Stimulated activated CD4-positive, alpha-beta T cell treated with anti-CD3 and anti-CD28 coated beads, Interleukin-15, amount 100 ng/mL, for 24 hours (primary cell): Measurements from ENCODE around the gene MAPK8IP2.

Experiments
- DNase-seq: peaks from one replicate; pipeline ENCODE4 v3.0.0-alpha.2; 2020

MAPK8IP2 gene

DNA sequence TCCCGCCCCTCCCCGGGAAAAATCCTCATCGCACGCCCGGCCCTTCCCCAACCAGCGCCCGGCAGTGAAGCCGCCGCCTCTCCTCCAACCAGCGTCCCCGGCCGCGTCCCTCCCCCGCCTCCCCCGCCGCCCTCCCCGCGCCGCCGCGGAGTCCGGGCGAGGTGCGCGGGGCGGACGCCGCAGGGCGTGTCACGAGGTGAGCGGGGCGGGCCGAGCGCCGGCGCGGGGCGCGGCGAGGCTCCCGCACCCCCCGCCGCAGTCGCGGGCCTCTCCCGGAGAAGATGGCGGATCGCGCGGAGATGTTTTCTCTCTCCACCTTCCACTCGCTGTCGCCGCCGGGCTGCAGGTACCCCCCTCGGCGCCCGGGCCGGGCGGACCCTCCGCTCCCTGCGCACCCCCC is at the start of gene MAPK8IP2:
TSS of gene MAPK8IP2 (plus strand) at position 256 of the 400 bp plus-strand sequence. CDS start at position 282, 26 bp downstream.
- peak; percentile 30 for DNase-seq

DNA sequence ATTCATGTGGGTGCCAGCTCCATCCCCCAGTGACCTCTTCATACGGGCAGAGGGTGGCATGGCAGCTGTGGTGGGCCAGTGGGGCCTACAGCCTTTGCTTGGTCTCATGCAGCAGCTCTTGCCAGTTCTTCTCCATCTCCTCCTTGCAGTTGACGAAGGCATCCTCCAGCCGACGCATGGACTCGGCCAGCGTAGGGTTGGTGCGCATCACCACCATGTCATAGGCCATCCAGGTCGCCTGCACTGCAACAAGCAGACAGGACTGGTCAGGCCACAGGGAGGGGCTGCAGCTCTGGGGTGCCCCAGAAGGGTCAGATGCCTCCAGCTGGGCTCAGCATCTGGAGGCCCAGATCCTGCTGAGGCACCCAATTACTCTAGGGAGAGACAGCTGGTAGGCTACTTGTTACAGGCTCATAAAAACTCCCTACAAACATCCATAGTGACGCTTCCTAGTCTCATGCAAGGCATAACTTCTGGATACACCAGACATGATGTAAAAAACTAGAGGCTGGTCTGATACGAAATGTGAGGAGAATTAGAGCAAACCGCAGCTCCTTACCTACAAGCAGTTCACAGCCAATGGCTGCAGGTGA is 49.3 kb upstream of the MAPK8IP2 start:
- DNase-seq: no peak

DNA sequence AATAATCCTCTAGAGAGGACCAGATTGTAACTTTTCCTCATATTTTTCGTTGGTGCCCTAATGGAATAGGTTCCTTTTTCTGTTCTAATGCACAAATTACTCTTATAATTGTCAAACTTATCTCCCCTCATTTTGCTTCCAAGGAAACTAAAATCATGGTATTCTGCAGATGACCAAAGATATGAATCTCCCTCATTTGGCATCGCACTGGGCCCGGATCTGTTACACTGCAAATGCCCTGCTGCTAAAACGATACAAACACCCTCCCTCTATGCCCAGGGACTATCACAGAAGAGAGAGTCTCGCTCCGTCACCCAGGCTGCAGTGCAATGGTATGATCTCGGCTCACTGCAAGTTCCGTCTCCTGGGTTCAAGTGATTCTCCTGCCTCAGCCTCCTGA is 47.3 kb upstream of the MAPK8IP2 start:
- DNase-seq: no peak

DNA sequence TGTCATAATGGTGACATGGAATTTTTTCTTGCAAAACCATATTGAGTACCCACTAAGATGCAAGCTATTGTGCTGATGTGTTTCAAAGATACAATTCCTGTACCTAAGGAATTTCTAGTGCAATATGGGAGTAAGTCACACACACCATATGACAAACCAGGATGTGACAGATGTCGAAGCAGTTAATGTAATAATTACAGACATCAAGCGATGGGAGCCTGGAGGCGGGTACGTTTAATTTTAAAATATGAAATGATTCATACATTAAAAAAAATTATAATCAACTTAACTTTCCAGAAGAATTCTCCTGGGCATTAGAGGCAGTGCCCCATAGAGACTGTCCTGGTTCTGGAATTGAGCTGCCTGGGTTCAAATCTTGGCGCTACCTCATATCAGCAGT is 43.9 kb upstream of the MAPK8IP2 start:
- DNase-seq: no peak

DNA sequence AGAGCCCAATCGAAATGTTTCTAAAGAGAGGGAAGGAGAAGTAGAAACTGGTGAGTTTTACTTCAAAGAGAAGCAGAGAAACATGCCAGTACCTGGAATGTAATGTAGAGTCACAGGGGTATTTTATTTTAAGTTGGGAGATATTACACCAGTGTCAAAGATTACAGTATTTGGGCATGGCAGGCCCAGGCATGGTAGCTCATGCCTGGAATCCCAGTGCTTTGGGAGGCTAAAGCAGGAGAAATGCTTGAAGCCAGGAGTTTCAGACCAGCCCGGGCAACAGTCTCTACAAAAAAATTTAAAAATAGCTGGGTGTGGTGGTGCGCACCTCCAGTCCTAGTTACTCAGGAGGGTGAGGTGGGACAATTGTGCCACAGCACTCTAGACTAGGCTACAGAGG is 40.6 kb upstream of the MAPK8IP2 start:
- no peak for DNase-seq

DNA sequence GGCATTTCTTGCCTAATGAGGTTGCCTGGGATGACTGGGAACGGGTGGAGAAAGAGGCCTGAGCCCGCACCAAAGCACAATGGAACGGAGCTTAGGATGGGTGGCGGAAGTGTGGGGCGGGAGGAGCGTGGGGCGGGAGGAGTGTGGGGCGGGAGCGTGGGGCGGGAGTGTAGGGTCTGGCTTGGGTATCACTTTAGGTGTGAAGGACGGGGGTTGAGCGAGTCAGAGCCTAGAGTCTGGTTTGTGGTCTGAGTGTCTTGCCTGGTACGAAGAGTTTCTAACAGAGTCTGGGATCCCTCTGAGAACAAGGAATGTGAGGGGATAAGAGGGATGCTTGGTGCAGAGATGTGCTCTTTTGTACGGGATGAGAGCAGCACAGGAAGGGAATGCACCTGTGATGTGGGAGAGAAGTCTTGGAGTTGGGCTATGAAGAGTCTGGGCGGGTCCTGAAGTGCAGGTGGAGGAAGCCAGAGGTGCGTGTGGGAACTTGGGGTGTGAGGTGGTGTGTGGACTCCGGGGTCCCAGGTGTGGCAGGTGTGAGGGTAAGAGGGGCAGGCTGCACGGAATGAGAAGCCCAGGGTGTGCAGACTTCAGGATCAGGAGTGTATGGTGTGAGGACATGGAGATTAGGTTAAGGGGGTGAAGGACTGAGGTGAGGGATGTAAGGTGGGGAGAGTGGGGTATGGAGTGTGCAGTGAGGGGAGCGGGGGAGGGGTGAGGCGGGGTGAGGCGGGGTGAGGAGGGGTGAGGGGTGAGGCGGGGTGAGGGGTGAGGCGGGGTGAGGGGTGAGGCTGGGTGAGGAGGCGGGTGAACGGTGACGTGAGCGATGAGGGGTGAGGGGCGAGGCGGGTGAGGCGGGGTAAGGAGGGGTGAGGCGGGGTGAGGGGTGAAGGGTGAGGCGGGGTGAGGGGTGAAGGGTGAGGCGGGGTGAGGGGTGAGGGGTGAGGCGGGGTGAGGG is 38.9 kb upstream of the MAPK8IP2 start:
- no peak for DNase-seq

DNA sequence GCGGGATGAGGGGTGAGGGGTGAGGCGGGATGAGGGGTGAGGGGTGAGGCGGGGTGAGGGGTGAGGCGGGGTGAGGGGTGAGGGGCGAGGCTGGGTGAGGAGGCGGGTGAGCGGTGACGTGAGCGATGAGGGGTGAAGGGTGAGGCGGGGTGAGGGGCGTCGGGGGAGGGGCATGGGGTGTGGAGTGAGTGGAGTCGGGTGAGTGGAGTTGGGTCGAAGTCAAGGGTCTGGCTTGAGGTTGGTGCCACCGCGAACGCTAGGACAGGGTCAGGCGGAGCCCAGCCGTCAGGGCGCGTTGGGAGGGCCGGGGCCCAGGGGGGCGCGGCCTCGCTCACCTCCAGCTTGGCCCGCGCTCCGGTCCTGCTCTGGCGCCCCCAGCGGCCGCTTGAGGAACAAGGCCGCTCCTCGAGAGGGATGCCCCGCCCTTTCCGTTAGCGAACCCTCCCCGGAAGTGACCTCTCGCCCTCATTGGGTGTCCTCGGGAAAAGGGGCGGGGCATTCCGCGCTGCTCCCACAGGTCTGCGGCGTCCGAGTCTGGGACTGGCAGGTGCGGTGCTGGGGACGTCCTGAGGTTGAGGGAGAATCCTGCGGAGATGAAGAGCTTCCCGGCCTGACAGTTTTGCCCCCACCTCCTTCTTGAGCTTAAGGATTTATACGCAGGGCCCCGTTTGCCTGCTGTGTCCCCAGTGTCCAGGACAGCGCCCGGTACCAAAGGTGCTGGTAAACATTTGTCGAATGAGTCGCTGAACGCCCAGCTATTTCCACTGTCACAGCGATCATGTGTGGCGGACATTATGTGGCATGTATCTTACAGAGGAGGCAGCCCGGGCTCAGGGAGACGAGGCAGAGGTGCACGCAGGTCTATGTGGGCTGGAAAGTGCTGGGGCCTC is 37.8 kb upstream of the MAPK8IP2 start, which contains the start of gene SYCE3:
TSS of gene SYCE3 (minus strand) at position 397 of the 890 bp plus-strand sequence. CDS start 6,514 bp downstream, outside the sequence.
- peak; percentile 99 for DNase-seq

DNA sequence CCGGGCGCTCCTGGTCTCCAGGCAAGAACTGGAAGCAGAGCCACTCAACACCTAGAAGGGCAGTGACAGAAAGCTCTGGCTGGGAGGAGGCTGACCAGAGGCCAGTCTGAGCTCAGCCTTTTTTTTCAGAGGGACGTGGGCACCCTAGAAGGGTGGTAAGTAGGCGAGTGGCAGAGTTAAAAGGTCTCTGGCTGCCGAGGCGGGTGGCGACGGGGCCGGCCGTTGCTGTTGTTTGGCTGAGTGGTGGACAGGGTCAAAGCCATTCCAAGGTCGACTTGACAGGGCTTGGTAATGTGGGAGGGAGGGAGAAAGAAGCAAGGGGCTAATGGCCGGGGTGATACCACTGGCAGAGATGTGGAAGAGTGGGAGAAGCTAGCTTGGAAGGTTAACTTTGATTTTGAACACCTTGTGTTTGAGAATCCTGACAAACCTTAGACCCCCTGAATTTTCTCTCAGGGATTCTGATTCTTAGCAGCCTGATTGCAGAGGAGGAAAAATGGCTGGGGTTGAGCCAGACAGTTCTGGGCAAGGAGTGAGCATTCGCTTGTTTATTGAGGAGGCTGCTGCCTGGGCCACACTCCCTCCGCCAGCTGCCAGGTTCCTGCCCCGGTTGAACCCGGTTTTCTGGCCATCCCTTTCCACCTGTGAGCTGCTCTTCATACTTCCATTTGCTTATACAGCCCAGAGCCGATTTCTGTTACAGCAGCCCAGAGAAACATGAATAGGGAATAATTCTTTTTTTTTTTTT is 37.0 kb upstream of the MAPK8IP2 start:
- DNase-seq: no peak

DNA sequence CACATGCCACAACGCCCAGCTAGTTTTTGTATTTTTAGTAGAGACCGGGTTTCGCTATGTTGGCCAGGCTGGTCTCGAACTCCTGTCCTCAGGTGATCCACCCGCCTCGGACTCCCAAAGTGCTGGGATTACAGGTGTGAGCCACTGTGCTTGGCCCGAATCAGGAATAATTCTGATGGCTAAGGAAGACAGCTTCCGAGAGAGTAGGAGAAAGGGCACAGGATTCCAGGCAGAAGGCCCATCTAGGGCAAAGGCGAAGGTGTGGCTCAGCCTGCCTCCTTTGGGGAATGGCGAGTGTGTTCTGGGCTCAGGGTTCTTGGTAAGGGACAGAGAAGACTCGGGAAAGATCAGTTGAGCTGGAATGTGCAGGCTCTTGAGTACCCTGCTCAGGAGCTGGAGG is 36.3 kb upstream of the MAPK8IP2 start:
- DNase-seq: no peak

DNA sequence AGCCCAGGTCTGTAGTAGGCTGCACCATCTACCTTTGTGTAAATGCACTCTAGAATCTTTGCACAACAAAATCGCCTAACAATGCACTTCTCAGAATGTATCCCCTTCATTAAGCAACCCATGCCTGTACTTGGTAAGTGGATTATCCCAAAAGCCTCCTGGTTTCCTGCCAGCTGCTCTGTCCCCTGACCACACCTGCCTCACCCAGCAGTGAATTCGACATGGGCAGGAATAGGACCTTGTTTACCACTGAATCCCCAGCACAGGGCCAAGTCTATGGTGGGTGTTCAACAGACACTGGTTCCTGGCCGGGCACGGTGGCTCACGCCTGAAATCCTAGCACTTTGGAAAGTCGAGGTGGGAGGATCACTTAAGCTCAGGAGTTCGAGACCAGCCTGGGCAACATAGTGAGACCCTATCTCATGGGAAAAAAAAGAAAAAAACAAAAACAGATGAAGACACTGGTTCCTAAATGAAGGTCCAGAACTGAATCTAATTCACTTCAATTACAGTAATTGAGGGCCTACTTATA is 32.8 kb upstream of the MAPK8IP2 start:
- no peak for DNase-seq

DNA sequence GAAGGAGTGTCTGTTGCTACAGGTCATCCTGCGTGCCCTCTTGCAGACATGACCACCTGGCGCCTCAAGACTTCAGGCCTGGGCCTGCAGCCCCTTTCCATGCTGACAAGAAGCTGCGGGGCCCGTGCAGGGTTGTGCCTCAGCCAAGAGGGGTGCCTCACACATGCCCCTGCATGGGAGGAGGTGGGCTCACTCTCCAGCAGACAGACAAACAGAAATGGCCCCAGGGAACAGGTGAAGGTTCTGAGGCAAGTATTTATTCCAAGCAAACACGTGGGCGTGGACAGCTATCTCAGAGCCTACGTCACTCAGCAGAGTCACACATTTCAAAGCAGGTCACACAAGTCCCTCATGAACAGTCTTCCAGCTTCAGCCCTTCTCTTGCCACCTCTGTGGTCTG is 32.0 kb upstream of the MAPK8IP2 start:
- DNase-seq: no peak

DNA sequence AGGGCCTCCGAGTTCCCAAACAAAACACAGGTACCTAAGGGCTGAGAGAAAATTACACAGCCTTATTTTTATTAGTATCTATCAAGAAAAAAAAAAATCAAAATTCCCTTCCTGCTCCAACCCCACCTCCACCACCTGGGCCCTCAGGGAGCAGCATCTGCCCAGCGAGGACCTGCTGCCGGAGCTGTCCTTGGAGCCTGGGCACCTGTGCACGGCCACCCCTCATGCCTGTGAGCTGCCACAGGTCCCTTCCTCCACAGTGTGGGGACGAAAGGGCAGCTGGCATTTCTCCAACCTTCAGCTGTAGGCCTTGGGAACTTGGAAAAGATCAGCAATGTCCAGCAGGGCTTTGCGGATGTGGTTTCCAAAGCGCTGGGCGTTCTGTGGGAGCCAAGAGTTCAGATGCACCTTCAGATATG is 31.5 kb upstream of the MAPK8IP2 start:
- DNase-seq: no peak

DNA sequence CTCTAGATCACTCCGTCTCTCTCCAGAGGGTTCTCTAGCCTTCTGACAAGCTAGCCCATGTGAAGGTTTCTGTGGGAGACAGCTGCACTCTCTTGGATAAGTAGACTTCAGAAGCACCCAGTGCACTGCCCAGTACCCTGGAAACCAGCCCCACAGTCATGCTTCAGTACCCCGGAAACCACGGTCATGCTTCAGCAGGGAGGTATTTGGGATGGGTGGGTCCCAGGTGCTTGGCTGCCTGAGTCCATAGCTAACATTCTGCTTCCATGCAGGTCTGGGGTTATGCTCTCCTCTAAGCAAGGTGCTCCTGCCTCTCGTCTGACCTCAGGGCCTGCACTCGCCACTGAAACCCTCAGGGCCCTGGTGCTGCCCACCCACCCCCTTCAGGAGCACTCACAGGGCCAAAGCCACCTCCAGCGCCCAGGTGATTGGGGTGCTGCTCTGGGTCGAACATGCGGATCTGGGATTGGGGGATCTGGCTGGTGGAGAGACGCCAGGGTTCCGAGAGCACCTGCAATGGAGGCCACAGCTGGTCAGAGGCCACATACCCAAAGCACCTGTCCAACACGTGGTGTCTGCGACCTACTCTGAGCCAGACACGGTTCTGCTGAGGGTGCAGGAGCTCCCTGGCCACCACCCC is 30.6 kb upstream of the MAPK8IP2 start:
- DNase-seq: no peak

DNA sequence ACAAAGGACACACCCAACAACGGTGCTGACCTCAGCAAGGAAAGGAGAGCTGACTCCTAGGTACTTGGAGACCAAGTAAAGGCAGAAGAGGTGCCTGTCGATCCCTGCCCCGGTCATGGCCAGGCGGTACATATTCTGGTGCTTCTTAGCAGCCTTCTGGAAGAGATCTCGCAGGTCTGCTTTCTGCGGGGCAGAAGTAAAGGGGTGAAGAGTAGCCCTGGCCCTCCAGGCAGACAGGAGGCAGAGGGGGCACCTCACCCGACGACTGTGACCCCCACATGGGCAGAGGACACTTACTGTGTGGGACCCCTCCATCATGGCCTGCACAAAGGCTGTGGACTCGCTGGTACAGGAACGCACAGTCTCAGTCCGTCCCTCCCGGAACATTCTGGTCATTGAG is 29.7 kb upstream of the MAPK8IP2 start:
- DNase-seq: no peak

DNA sequence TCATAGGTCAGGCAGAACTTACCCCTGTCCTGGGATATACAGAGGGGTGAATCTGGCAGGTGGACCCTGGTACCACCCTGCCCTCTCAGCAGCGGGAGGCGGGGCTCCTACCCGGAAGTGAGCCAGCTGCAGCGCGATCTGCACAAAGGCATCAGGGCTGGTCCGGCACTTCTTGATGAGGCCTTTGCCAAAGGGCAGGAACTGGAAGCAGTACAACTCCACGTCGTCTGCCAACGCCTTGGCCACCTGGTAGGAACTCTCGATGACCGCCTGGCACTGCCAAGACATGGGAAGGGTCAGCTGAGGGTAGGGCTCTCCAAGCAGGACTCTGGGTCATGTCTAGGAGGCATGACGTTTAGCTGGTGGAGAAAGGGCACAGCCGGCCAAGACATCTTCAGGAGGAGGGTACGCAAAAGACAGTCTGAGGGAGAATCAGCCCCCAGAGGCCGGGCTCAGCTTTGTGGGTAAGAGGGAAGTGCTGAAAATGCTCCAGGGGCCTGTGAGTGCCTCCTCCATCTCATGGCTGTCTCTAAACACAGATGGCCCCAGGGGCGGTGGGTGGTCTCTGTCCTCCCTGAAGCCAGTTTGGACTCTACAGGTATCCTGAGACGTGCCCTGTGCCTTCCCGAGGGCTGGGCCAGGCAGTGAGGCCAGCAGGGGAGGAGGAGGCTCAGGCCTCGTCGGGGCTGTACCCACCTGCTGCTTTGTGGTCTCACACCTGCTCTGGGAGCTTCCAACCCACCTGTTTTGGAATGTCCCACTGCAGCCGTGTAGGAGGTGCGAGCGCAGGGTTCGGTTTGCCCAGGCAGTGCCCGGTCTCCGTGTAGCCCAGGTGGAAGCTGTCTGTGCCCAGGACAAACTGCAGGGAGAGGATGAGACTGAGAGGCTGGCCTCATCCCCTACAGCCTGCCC is 29.1 kb upstream of the MAPK8IP2 start:
- no peak for DNase-seq

DNA sequence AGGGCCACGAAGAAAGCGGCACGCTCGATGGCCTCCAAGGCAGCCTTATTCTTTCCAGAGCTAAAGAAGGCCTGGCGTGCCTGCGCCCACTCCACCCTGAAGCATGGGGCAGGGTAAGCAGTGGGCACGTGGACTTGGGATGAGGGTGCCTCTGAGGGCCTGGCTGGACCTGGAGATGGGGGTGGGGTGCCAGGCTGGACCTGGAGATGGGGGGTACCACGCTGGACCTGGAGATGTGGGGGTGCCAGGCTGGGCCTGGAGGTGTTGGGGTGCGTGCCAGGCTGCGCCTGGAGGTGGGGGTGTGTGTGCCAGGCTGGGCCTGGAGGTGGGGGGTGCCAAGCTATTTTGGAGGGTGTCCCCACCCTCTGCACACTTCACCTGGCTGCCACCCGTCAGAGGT is 27.6 kb upstream of the MAPK8IP2 start:
- DNase-seq: no peak

DNA sequence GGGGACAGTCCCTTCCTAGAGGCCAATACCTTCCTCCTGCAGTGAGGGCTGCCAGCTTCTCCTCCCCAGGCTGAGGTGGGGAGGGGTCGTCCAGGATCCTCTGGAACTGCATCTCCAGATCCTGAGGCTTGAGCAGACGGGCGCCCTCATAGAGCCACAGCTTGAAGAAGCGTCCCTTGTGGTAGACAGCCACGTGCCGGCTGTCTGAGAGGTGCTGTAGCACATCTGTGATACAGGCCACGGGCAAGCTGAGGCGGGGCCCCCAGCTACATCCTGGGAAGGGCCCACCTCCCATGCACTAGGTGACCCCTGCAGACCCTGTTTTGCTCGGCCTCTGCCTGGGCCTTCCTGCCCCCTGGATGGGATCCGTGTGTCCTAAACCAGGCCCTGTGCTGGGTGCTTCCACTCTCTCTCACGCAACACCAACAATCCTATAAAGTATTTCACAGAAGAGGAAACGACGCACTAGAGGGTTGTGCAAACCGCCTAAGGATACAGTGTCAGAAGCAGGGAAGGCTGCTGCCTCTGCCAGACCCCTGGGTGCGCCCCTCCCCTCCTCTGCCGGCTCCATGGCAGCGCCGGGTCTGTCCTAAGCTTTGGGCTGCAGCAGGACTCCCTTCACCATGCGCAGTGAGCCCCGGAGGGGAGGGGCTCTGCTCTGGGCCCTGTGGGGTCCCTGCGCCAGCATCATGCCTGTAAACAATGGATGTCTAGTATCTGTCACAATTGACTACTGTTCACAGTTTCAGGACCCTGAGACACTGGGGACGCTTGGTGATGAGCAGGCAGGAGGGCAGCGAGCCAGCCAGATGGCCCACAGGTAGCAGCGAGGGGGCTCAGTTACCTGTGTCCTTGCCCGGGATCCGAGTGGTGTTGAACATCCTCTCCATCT is 26.9 kb upstream of the MAPK8IP2 start:
- DNase-seq: no peak

DNA sequence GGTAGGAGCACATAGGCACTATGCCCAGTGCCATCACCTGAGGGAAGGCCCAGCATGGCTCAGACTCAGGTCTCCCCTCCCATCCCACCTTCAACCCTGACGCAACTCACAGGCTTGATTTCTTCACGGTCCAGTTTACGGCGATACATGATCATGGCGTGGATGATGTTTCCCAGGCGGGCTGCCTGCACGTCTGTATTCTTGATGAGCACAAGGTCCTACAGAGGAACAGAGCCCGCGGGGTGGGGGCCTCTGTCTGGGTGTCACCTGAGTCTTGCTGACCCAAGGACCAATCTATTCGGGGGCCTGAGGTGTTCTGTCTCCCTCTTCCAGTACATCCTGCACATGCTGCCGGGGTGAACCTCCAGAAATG is 26.2 kb upstream of the MAPK8IP2 start:
- DNase-seq: no peak

DNA sequence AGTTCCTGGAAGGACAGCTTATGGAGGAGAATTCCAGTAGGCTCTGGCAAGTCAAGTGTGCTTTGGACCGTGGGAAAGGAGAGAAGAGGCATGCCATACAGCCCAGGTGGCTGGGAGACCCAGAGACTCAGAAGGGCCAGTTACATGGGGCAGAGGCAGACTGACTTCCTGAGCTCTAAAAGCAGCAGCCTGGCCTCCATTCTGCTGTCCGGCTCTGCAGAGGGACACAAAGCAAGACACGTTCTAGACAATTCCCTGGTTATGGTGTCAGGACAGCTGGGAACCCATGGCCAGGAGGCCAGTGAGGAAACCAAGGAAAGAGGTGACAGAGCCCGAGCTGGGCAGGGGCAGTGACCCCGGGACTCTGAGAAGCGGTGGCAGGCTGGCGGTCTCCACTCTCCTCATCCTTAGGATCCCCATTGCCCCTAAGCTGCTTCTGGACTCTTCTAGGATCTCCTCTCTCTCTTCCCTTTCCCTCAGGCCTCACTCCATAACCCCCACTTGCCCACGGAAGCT is 25.1 kb upstream of the MAPK8IP2 start:
- no peak for DNase-seq
